Epithelial cell of esophagus (primary cell): ENCODE results near the gene ZSWIM8.
A peak's percentile ranks its signal among the peaks of the same experiment; 100 is the strongest.
"Not testable (repeated sequence)": the region's sequence is repeated elsewhere in the genome, so short reads cannot be mapped to it uniquely, and the experiment has no call there.

Experiments used
- DNase-seq: peaks from one replicate; pipeline ENCODE4 v3.0.0; 2010; ENCODE audit warnings: low read depth
- H3K4me3 ChIP-seq: 2 replicates; pipeline ENCODE4 v1.5.1; 2011; ENCODE audit warnings: mild to moderate bottlenecking, low read length, control low read depth
- CTCF ChIP-seq: IDR thresholded peaks from 2 replicates; pipeline ENCODE4 v1.5.1; 2011; ENCODE audit warnings: low read depth, mild to moderate bottlenecking, low read length, control low read depth, inconsistent platforms; ENCODE audit not compliant: insufficient read depth; ENCODE audit errors: missing control alignments

ZSWIM8 gene

GRCh38 chr10:73785211-73785720, at the start of gene ZSWIM8:
Gene ZSWIM8 (plus strand): TSS chr10:73785606. CDS start chr10:73785879, 273 bp downstream.
- no peak for TF ChIP-seq CTCF
- peak within 1 kb of the TSS; percentile 88 for H3K4me3 ChIP-seq
- peak; percentile 95 for DNase-seq

GRCh38 chr10:73740501-73741254, 44.7 kb upstream of the ZSWIM8 start:
- DNase-seq, H3K4me3 ChIP-seq: not testable (repeated sequence)

GRCh38 chr10:73742454-73742734, 43.0 kb upstream of the ZSWIM8 start:
- TF ChIP-seq CTCF, result no peak
- DNase-seq, result no peak
- H3K4me3 ChIP-seq, result no peak overlapping the region

GRCh38 chr10:73743327-73743904, 42.0 kb upstream of the ZSWIM8 start:
- TF ChIP-seq CTCF, result no peak
- H3K4me3 ChIP-seq, result peak overlapping the region; percentile 99
- DNase-seq, result no peak

GRCh38 chr10:73743905-73744663, 41.3 kb upstream of the ZSWIM8 start, which contains the start of gene SEC24C:
Gene SEC24C (plus strand): TSS chr10:73744372. CDS start chr10:73746833, 2,461 bp downstream.
- TF ChIP-seq CTCF, result no peak

GRCh38 chr10:73744664-73744975, 40.8 kb upstream of the ZSWIM8 start:
- peak overlapping the region; percentile 99 for H3K4me3 ChIP-seq
- TF ChIP-seq CTCF, result no peak
- DNase-seq, result peak; percentile 66

More at GRCh38 chr10:73743905-73744663, 41.3 kb upstream of the ZSWIM8 start, which contains the start of gene SEC24C:
- H3K4me3 ChIP-seq, result peak within 1 kb of the TSS; percentile 99
- DNase-seq, result peak; percentile 96

GRCh38 chr10:73746721-73747120, 38.7 kb upstream of the ZSWIM8 start:
- no peak for DNase-seq
- TF ChIP-seq CTCF, result no peak
- H3K4me3 ChIP-seq, result no peak overlapping the region
